Testis (tissue), 3 donors: ENCODE data around the gene ADAM12. TPM values are rescaled to one million over a fixed set of nuclear protein-coding genes. Genes with fewer than 3 reads are reported as not detected.

Source experiments
- DNase-seq: peaks from one replicate; pipeline ENCODE4 v3.0.0-alpha.2; 2019
- H3K27ac ChIP-seq, 2 donors: fragments of 200-600 bp; sonication (generic); one replicate each; pipeline ENCODE4 v1.5.1; 2019
- H3K27me3 ChIP-seq: fragments of 200-600 bp; sonication (generic); one replicate; pipeline ENCODE4 v1.5.1; 2019
- H3K36me3 ChIP-seq: fragments of 200-600 bp; sonication (generic); one replicate; pipeline ENCODE4 v1.5.1; 2017; ENCODE audit warnings: low read depth; ENCODE audit errors: missing control alignments
- H3K4me1 ChIP-seq: fragments of 200-600 bp; sonication (generic); one replicate; pipeline ENCODE4 v1.5.1; 2019
- H3K4me3 ChIP-seq, 2 donors: fragments of 200-600 bp; sonication (generic); one replicate each; pipeline ENCODE4 v1.5.1; 2017 to 2019
- H3K9me3 ChIP-seq: fragments of 200-600 bp; sonication (generic); one replicate; pipeline ENCODE4 v1.5.1; 2017
- CTCF ChIP-seq, 3 experiments: fragments of 450-650 bp in 2 of 3; fragments of 200-600 bp in 1 of 3; sonication (generic) in 1 of 3; IDR thresholded peaks; one replicate each; pipeline ENCODE4 v1.5.1; 2016 to 2019; ENCODE audit warnings: antibody characterized with exemption in 3 of 3, mild to moderate bottlenecking in 2 of 3, moderate library complexity in 1 of 3
- POLR2A ChIP-seq: fragments of 450-650 bp; IDR thresholded peaks from one replicate; pipeline ENCODE4 v1.6.1; 2017; ENCODE audit warnings: antibody characterized with exemption, mild to moderate bottlenecking, moderate library complexity
- WGBS, 2 donors: methylation state at CpG; one replicate each; pipeline ENCODE4 v1.1.5; 2018; 5-methylcytosine and 5-hydroxymethylcytosine counted together
- intact Hi-C: fragments of 100-400 bp; cut with DNase I; formaldehyde crosslinking; loops from one replicate; pipeline ENCODE4 v1.15.1; 2023; ENCODE audit warnings: low total_unique reads
- polyA plus RNA-seq: library from polyadenylated mRNA; stranded (reverse); fragments of 350-450 nt; fragmentation: Illumina TruSeq; extraction: RNeasy Lipid Tissue Mini Kit (QIAGEN cat#74804); gene quantifications from one replicate; pipeline ENCODE4 v1.2.3, GENCODE V29; 2014; ENCODE audit warnings: low read depth, low replicate concordance; ENCODE audit not compliant: insufficient read depth
- total RNA-seq, 2 donors: library from RNA; depleted of rRNA; stranded (reverse); fragments of >200 nt; gene quantifications; one replicate each; pipeline ENCODE4 v1.2.3, GENCODE V29; 2016

ADAM12 gene
- total and polyA plus RNA-seq, 3 donors from 2014 or later, result 2.8 to 9.2 (median 6.1) TPM

- TF ChIP-seq POLR2A (no peak), CTCF (IDR thresholded peaks at IDR 0.05) (no peak)
- no peak for DNase-seq
- 90 to 92% methylated on average over 14 of the region's 14 CpGs for WGBS, 2 donors
These were observed 55.7 kb downstream of the ADAM12 start for GRCh38 chr10:126332576-126332975.

GRCh38 chr10:126331101-126331500, 57.2 kb downstream of the ADAM12 start:
- TF ChIP-seq CTCF (IDR thresholded peaks at IDR 0.05) (no peak), POLR2A (no peak)
- no peaks in the 10 kb centered on the region for H3K4me1 ChIP-seq
- WGBS, 2 donors, result 94 to 96% methylated on average over 3 of the region's 3 CpGs
- H3K9me3 ChIP-seq, result no peaks in the 10 kb centered on the region
- H3K36me3 ChIP-seq, result no peaks in the 10 kb centered on the region
- H3K27ac ChIP-seq, result no peak overlapping the region
- H3K4me3 ChIP-seq, result no peak overlapping the region
- no peaks in the 10 kb centered on the region for H3K27me3 ChIP-seq
- no peak for DNase-seq
- intact Hi-C loops, result no loop called here

More at GRCh38 chr10:126332576-126332975, 55.7 kb downstream of the ADAM12 start:
- Histone ChIP-seq H3K27me3 (no peaks in the 10 kb centered on the region), H3K9me3 (no peaks in the 10 kb centered on the region), H3K4me1 (no peaks in the 10 kb centered on the region), H3K36me3 (no peaks in the 10 kb centered on the region), H3K4me3 (no peak overlapping the region), H3K27ac (no peak overlapping the region)
- intact Hi-C loops, result no loop called here

GRCh38 chr10:126324826-126325225, 63.5 kb downstream of the ADAM12 start:
- no peak for DNase-seq
- no peak overlapping the region for H3K4me3 ChIP-seq
- peaks cover 3% of the 10 kb centered on the region for H3K4me1 ChIP-seq
- intact Hi-C loops, result no loop called here
- H3K27me3 ChIP-seq, result no peaks in the 10 kb centered on the region
- no peaks in the 10 kb centered on the region for H3K9me3 ChIP-seq
- H3K27ac ChIP-seq, result no peak overlapping the region
- no peak for TF ChIP-seq CTCF (IDR thresholded peaks at IDR 0.05)
- no peak for TF ChIP-seq POLR2A
- no peaks in the 10 kb centered on the region for H3K36me3 ChIP-seq
- WGBS, 2 donors, result 95 to 96% methylated on average over 6 of the region's 6 CpGs

GRCh38 chr10:126321440-126321839, 66.8 kb downstream of the ADAM12 start:
- no peaks in the 10 kb centered on the region for H3K9me3 ChIP-seq
- no peaks in the 10 kb centered on the region for H3K27me3 ChIP-seq
- H3K27ac ChIP-seq, result no peak overlapping the region
- 61 to 69% methylated on average over 5 of the region's 5 CpGs for WGBS, 2 donors
- no peaks in the 10 kb centered on the region for H3K36me3 ChIP-seq
- H3K4me1 ChIP-seq, result peaks cover 3% of the 10 kb centered on the region
- intact Hi-C loops, result no loop called here
- TF ChIP-seq POLR2A (no peak), CTCF (IDR thresholded peaks at IDR 0.05) (no peak)
- no peak overlapping the region for H3K4me3 ChIP-seq
- DNase-seq, result no peak

GRCh38 chr10:126317751-126318150, 70.5 kb downstream of the ADAM12 start:
- DNase-seq, result no peak
- no peaks in the 10 kb centered on the region for H3K27me3 ChIP-seq
- H3K27ac ChIP-seq, result no peak overlapping the region
- TF ChIP-seq POLR2A, result no peak
- TF ChIP-seq CTCF (IDR thresholded peaks at IDR 0.05), result no peak
- no peaks in the 10 kb centered on the region for H3K36me3 ChIP-seq
- H3K4me3 ChIP-seq, result no peak overlapping the region
- H3K9me3 ChIP-seq, result no peaks in the 10 kb centered on the region
- WGBS, 2 donors, result 94 to 97% methylated on average over 3 of the region's 3 CpGs
- H3K4me1 ChIP-seq, result peaks cover 3% of the 10 kb centered on the region
- intact Hi-C loops, result no loop called here
